Measurements from ENCODE around the gene OR6S1. TPM values are rescaled to one million over a fixed set of nuclear protein-coding genes. Genes with fewer than 3 reads are reported as not detected.
"Not testable (repeated sequence)": the region's sequence is repeated elsewhere in the genome, so short reads cannot be mapped to it uniquely, and the experiment has no call there.

Gene OR6S1
- total RNA-seq, 2 donors from 2014 or later = not detected

GRCh38 chr14:20680843-20681347 lies 39.4 kb upstream of the OR6S1 start:
- Mint-ChIP-seq H3K4me1 (peaks cover 25% of the 10 kb centered on the region), H3K36me3 (ENCODE audit: low read depth) (no peaks in the 10 kb centered on the region), H3K27ac (no peak overlapping the region), H3K4me3 (no peak overlapping the region), H3K27me3 (no peaks in the 10 kb centered on the region), H3K9me3 (no peaks in the 10 kb centered on the region)
- no peak for ATAC-seq (replicated peaks)

GRCh38 chr14:20680363-20680762 lies 38.9 kb upstream of the OR6S1 start:
- H3K4me1 Mint-ChIP-seq = peaks cover 25% of the 10 kb centered on the region
- H3K4me3 Mint-ChIP-seq = no peak overlapping the region
- no peak for ATAC-seq (replicated peaks)

GRCh38 chr14:20679907-20680306 lies 38.4 kb upstream of the OR6S1 start:
- no peak overlapping the region for H3K27ac Mint-ChIP-seq
- H3K36me3 Mint-ChIP-seq (ENCODE audit: low read depth) = no peaks in the 10 kb centered on the region
- no peaks in the 10 kb centered on the region for H3K9me3 Mint-ChIP-seq
- H3K4me3 Mint-ChIP-seq = no peak overlapping the region
- ATAC-seq (replicated peaks) = no peak
- H3K4me1 Mint-ChIP-seq = peaks cover 25% of the 10 kb centered on the region
- H3K27me3 Mint-ChIP-seq = no peaks in the 10 kb centered on the region

More at GRCh38 chr14:20680363-20680762, 38.9 kb upstream of the OR6S1 start:
- no peaks in the 10 kb centered on the region for H3K36me3 Mint-ChIP-seq (ENCODE audit: low read depth)
- no peak overlapping the region for H3K27ac Mint-ChIP-seq
- no peaks in the 10 kb centered on the region for H3K9me3 Mint-ChIP-seq
- no peaks in the 10 kb centered on the region for H3K27me3 Mint-ChIP-seq

GRCh38 chr14:20676072-20676471 lies 34.6 kb upstream of the OR6S1 start:
- H3K27ac Mint-ChIP-seq = no peak overlapping the region
- H3K9me3 Mint-ChIP-seq = no peaks in the 10 kb centered on the region
- no peaks in the 10 kb centered on the region for H3K27me3 Mint-ChIP-seq
- H3K36me3 Mint-ChIP-seq (ENCODE audit: low read depth) = no peaks in the 10 kb centered on the region
- H3K4me3 Mint-ChIP-seq = no peak overlapping the region
- no peak for ATAC-seq (replicated peaks)
- peaks cover 16% of the 10 kb centered on the region for H3K4me1 Mint-ChIP-seq

GRCh38 chr14:20675669-20676068 lies 34.2 kb upstream of the OR6S1 start:
- Mint-ChIP-seq H3K27ac (no peak overlapping the region), H3K9me3 (no peaks in the 10 kb centered on the region), H3K36me3 (ENCODE audit: low read depth) (no peaks in the 10 kb centered on the region), H3K4me1 (peaks cover 11% of the 10 kb centered on the region), H3K4me3 (no peak overlapping the region), H3K27me3 (no peaks in the 10 kb centered on the region)
- ATAC-seq (replicated peaks) = peak; percentile 93

GRCh38 chr14:20671597-20672283 lies 30.2 kb upstream of the OR6S1 start:
- Mint-ChIP-seq H3K9me3 (no peaks in the 10 kb centered on the region), H3K4me1 (peaks cover 16% of the 10 kb centered on the region), H3K4me3 (no peak overlapping the region), H3K27me3 (no peaks in the 10 kb centered on the region), H3K36me3 (ENCODE audit: low read depth) (no peaks in the 10 kb centered on the region), H3K27ac (no peak overlapping the region)
- ATAC-seq (replicated peaks) = no peak

GRCh38 chr14:20668969-20669368 lies 27.5 kb upstream of the OR6S1 start:
- Mint-ChIP-seq H3K36me3 (ENCODE audit: low read depth) (no peaks in the 10 kb centered on the region), H3K9me3 (no peaks in the 10 kb centered on the region), H3K27ac (no peak overlapping the region), H3K27me3 (no peaks in the 10 kb centered on the region), H3K4me3 (no peak overlapping the region), H3K4me1 (peaks cover 15% of the 10 kb centered on the region)
- ATAC-seq (replicated peaks) = no peak

GRCh38 chr14:20667957-20668356 lies 26.5 kb upstream of the OR6S1 start:
- Mint-ChIP-seq H3K9me3 (no peaks in the 10 kb centered on the region), H3K4me1 (peaks cover 20% of the 10 kb centered on the region), H3K27me3 (no peaks in the 10 kb centered on the region), H3K36me3 (ENCODE audit: low read depth) (no peaks in the 10 kb centered on the region), H3K27ac (peak overlapping the region; percentile 76), H3K4me3 (peak overlapping the region; percentile 53)
- peak; percentile 90 for ATAC-seq (replicated peaks)

GRCh38 chr14:20666400-20666961 lies 25.0 kb upstream of the OR6S1 start:
- H3K27ac Mint-ChIP-seq = peak overlapping the region; percentile 56
- ATAC-seq (replicated peaks); H3K27me3 Mint-ChIP-seq; H3K36me3 Mint-ChIP-seq (ENCODE audit: low read depth); H3K9me3 Mint-ChIP-seq; H3K4me3 Mint-ChIP-seq: not testable (repeated sequence)
- H3K4me1 Mint-ChIP-seq = peaks cover 29% of the 10 kb centered on the region

GRCh38 chr14:20662968-20663732 lies 21.7 kb upstream of the OR6S1 start:
- Mint-ChIP-seq H3K27me3 (no peaks in the 10 kb centered on the region), H3K9me3 (no peaks in the 10 kb centered on the region), H3K36me3 (ENCODE audit: low read depth) (no peaks in the 10 kb centered on the region), H3K27ac (peak overlapping the region; percentile 49), H3K4me3 (peak overlapping the region; percentile 83), H3K4me1 (peaks cover 23% of the 10 kb centered on the region)
- peak; percentile 82 for ATAC-seq (replicated peaks)

GRCh38 chr14:20661197-20661596 lies 19.7 kb upstream of the OR6S1 start:
- Mint-ChIP-seq H3K4me3 (no peak overlapping the region), H3K36me3 (ENCODE audit: low read depth) (no peaks in the 10 kb centered on the region), H3K27me3 (peaks cover 10% of the 10 kb centered on the region), H3K9me3 (no peaks in the 10 kb centered on the region), H3K27ac (no peak overlapping the region), H3K4me1 (peaks cover 24% of the 10 kb centered on the region)
- ATAC-seq (replicated peaks) = no peak

GRCh38 chr14:20659813-20660395 lies 18.4 kb upstream of the OR6S1 start:
- H3K27me3 Mint-ChIP-seq = peaks cover 20% of the 10 kb centered on the region
- H3K27ac Mint-ChIP-seq = no peak overlapping the region
- H3K4me3 Mint-ChIP-seq = no peak overlapping the region
- peaks cover 24% of the 10 kb centered on the region for H3K4me1 Mint-ChIP-seq
- H3K9me3 Mint-ChIP-seq = no peaks in the 10 kb centered on the region
- no peak for ATAC-seq (replicated peaks)
- no peaks in the 10 kb centered on the region for H3K36me3 Mint-ChIP-seq (ENCODE audit: low read depth)

GRCh38 chr14:20659336-20659735 lies 17.8 kb upstream of the OR6S1 start:
- Mint-ChIP-seq H3K36me3 (ENCODE audit: low read depth) (no peaks in the 10 kb centered on the region), H3K27me3 (peaks cover 23% of the 10 kb centered on the region), H3K4me3 (no peak overlapping the region), H3K4me1 (peaks cover 25% of the 10 kb centered on the region), H3K27ac (no peak overlapping the region), H3K9me3 (no peaks in the 10 kb centered on the region)
- no peak for ATAC-seq (replicated peaks)

GRCh38 chr14:20658246-20658645 lies 16.8 kb upstream of the OR6S1 start:
- H3K4me1 Mint-ChIP-seq = peaks cover 26% of the 10 kb centered on the region
- no peak overlapping the region for H3K27ac Mint-ChIP-seq
- H3K9me3 Mint-ChIP-seq = no peaks in the 10 kb centered on the region
- H3K27me3 Mint-ChIP-seq = peaks cover 34% of the 10 kb centered on the region
- ATAC-seq (replicated peaks) = no peak
- H3K36me3 Mint-ChIP-seq (ENCODE audit: low read depth) = no peaks in the 10 kb centered on the region
- no peak overlapping the region for H3K4me3 Mint-ChIP-seq
